Bronchial epithelial cell (primary cell): ENCODE results near the gene SOX6. TPM values are rescaled to one million over a fixed set of nuclear protein-coding genes. Genes with fewer than 3 reads are reported as not detected.

Source experiments
- DNase-seq: peaks from one replicate; pipeline ENCODE4 v3.0.0-alpha.2; 2010; ENCODE audit warnings: low read depth
- FAIRE-seq: peaks from 2 replicates; lab custom pipeline; 2011; peaks lifted over from hg19 to GRCh38; lab: Jason Lieb, UNC
- H3K27me3 ChIP-seq: 2 replicates; pipeline ENCODE4 v1.5.1; 2011; ENCODE audit warnings: low read length; ENCODE audit not compliant: control insufficient read depth, insufficient read depth
- H3K36me3 ChIP-seq: 2 replicates; pipeline ENCODE4 v1.5.1; 2011; ENCODE audit warnings: low read length; ENCODE audit not compliant: control insufficient read depth, insufficient read depth
- H3K4me3 ChIP-seq: 2 replicates; pipeline ENCODE4 v1.5.1; 2011; ENCODE audit warnings: mild to moderate bottlenecking, low read depth, low read length, control low read depth
- total RNA-seq: library from RNA; depleted of rRNA; stranded (reverse); fragments of >200 nt; gene quantifications from 2 replicates; pipeline ENCODE4 v1.2.1, GENCODE V29; 2014
- TF ChIP-seq, protein P1 (sequence below): IDR thresholded peaks from 2 replicates; pipeline ENCODE4 v1.5.1; 2011; ENCODE audit warnings: mild to moderate bottlenecking, moderate library complexity, low read length, control low read depth, inconsistent platforms; ENCODE audit not compliant: insufficient read depth, severe bottlenecking

SOX6 gene
- total RNA-seq, 1 donor from 2014 or later = 0.53 TPM

DNA sequence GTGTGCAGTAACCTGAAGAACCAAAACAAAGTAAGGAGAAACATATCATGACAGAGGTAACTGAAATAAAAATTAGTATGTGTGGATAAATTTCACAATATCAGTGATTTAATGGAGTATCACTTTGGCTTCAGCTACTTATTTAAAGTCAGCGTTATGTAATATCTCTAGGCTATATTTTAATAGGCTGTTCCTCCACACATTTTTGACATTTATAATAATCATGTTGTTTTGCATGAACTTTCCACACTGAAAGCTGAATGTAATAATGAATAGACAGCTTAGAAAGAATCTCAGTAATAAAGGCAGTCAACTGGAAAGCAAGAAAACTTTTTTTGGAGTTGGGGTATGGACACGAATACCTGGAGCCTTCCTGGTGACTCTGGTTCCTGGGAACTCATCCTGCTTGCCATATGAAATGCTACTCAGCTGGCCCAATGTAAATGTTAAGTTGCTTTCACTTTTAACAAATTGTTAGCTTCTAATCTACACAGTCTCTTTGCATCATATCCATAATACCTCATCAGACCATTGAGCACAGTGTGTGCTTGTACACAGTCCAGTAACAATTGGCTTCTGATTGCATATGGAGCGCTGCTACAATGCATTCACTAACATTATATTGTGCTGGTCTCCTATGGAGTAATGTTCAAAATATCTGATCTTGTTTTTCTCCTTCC is 257.7 kb downstream of the SOX6 start:
- H3K36me3 ChIP-seq = no peaks in the 10 kb centered on the region
- no peak for DNase-seq
- no peak for FAIRE-seq
- TF ChIP-seq, protein P1, sequence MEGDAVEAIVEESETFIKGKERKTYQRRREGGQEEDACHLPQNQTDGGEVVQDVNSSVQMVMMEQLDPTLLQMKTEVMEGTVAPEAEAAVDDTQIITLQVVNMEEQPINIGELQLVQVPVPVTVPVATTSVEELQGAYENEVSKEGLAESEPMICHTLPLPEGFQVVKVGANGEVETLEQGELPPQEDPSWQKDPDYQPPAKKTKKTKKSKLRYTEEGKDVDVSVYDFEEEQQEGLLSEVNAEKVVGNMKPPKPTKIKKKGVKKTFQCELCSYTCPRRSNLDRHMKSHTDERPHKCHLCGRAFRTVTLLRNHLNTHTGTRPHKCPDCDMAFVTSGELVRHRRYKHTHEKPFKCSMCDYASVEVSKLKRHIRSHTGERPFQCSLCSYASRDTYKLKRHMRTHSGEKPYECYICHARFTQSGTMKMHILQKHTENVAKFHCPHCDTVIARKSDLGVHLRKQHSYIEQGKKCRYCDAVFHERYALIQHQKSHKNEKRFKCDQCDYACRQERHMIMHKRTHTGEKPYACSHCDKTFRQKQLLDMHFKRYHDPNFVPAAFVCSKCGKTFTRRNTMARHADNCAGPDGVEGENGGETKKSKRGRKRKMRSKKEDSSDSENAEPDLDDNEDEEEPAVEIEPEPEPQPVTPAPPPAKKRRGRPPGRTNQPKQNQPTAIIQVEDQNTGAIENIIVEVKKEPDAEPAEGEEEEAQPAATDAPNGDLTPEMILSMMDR = no peak
- no peaks in the 10 kb centered on the region for H3K27me3 ChIP-seq
- no peak overlapping the region for H3K4me3 ChIP-seq

DNA sequence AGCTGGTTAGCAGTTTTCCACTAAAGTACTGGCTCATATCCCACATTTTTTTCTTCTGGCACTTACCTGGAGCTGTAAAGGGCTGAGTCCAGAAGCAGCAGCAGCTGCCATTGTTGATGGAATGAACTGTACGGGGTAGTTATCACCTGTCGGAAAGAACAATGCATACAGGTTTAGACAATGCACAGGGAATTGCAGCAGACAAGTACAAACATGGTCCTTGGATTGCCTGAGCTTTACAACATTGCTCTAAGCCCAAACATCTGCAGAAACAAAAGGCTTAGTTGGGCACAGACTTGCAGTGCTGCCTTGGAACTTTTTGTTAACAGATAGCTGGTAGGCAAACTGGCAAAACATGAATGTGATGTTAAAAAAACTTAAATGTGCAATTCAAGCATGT is 258.8 kb downstream of the SOX6 start:
- no peaks in the 10 kb centered on the region for H3K27me3 ChIP-seq
- no peak overlapping the region for H3K4me3 ChIP-seq
- TF ChIP-seq, protein P1 = no peak
- peak; percentile 97 for DNase-seq
- no peaks in the 10 kb centered on the region for H3K36me3 ChIP-seq
- FAIRE-seq = peak; percentile 99

DNA sequence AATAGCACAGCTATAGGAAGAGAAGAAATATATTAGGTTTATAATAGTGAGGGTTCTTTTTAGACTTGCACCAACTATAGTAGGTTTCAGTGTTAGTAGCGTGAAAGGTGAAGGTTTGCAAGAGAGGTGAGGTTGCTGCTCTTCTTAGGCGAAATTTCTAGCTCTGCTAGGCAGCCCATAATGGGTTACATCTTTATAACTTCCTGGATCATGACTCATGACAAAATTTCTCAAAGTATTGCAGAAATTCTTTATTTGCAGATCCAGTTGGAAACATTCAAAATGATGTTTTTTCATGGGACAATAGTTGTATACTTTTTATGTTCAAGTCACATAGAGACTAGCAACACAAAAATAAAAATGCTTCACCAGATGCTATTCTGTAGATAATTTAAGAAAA is 260.0 kb downstream of the SOX6 start:
- TF ChIP-seq, protein P1 = no peak
- H3K4me3 ChIP-seq = no peak overlapping the region

DNA sequence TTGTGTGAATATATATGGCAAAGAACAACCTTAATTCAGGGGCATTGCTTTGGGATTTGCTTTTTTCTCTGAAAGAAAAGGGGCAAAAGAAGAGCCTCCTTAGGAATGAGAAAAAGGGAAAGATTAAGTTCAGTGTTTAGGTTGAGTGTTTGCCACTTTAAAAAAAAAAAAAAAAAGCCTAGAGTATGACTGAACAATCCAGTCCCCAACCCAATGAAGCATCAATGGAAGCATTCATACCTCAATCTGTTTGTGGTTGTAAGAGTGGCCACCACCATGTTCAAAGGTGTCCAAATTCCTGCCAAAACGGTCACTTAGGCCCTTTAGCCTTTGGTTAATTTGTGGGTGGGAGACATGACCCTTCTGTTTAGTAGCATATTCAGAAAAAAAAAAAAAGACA is 260.6 kb downstream of the SOX6 start:
- H3K36me3 ChIP-seq = no peaks in the 10 kb centered on the region
- TF ChIP-seq, protein P1 = no peak
- DNase-seq (no peak), FAIRE-seq (no peak)
- H3K4me3 ChIP-seq = no peak overlapping the region
- H3K27me3 ChIP-seq = no peaks in the 10 kb centered on the region

More for the DNA sequence above, 260.0 kb downstream of the SOX6 start:
- no peaks in the 10 kb centered on the region for H3K36me3 ChIP-seq
- FAIRE-seq (no peak), DNase-seq (peak; percentile 48)
- H3K27me3 ChIP-seq = no peaks in the 10 kb centered on the region

DNA sequence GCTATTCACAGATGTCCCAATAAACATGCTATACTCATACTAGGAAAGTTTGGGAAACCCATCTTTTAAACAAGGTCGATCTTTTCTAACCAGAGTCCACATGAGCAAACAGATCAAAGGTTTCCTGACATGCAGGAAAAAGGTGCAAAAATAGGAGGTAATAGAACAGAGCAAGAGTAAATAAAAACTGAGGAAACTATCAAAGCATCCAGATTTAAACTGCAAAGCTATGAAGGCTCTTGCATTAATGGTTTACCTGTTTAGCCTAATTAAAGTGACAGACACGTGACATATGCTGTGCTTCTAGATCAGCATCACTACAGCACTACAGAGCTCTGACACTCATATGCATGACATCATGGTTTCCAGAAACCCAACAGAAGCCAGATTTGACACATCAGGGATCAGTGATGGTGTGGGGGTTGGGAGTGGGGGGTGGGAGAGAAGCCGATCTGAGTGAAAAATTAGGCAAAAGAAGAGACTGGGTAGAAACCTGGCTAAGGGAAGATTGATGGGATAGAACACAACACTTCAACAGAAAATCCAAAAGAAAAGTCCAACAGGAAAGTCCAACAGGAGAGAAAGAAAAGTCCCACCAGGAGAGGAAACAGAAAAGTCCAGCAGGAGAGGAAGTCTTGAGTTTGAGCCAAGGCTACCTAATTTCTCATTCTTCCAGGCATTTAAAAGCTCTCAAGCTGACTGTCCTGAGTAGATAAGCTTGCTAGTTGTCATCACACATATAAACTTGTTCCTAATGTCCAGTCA is 262.3 kb downstream of the SOX6 start:
- FAIRE-seq = no peak
- DNase-seq = no peak
- no peaks in the 10 kb centered on the region for H3K27me3 ChIP-seq
- no peak overlapping the region for H3K4me3 ChIP-seq
- TF ChIP-seq, protein P1 = no peak
- no peaks in the 10 kb centered on the region for H3K36me3 ChIP-seq

DNA sequence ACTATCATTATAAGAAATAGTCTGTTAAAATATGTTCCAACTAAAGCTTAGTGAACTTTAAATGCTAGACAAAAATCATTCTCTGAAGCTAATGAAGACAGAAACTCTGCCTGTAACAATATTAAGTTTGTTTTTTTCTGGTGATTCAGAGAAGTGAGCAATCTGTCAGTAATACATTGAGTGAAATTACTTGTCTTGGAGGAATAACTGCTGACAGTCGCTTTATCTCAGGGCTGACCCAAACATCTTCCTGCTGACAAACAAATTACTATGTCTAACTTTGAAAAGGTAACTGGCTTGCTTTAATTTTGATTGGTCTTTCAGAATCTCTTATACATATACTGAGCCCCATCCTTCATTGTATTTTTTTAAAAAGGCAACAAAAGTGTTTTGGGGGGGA is 264.5 kb downstream of the SOX6 start:
- TF ChIP-seq, protein P1 = no peak
- DNase-seq (peak; percentile 67), FAIRE-seq (no peak)
- H3K27me3 ChIP-seq = no peaks in the 10 kb centered on the region
- no peak overlapping the region for H3K4me3 ChIP-seq
- no peaks in the 10 kb centered on the region for H3K36me3 ChIP-seq
